Endothelial cell of umbilical vein (primary cell): ENCODE data around the gene DNAJC4. TPM values are rescaled to one million over a fixed set of nuclear protein-coding genes. Genes with fewer than 3 reads are reported as not detected.

Experiments used
- BruUV-seq: library from RNA; stranded (reverse); fragments of 400-500 nt; replicated peaks from 2 replicates; lab custom pipeline; 2021; lab: Mats Ljungman, UMichigan
- CTCF ChIA-PET: fragments of 300-600, 350-600 bp; sonication (Branson Sonifier 250); formaldehyde crosslinking; loops from one replicate; lab custom pipeline; 2021; ENCODE audit warnings: antibody characterized with exemption, inconsistent platforms; lab: Charles Lee
- POLR2A ChIA-PET: fragments of 300-600, 350-600 bp; sonication (Branson Sonifier 250); formaldehyde crosslinking; loops from one replicate; lab custom pipeline; 2021; ENCODE audit warnings: antibody characterized with exemption, inconsistent platforms; lab: Charles Lee
- DNase-seq: peaks from one replicate; pipeline ENCODE4 v3.0.0-alpha.2; 2011; ENCODE audit warnings: low read depth, low spot score
- FAIRE-seq: peaks from 2 replicates; lab custom pipeline; 2011; peaks lifted over from hg19 to GRCh38; lab: Jason Lieb, UNC
- H2AFZ ChIP-seq: 2 replicates; pipeline ENCODE4 v1.6.0; 2012; ENCODE audit warnings: low read depth, low read length, control low read depth, inconsistent platforms
- H3K27ac ChIP-seq: 2 replicates; pipeline ENCODE4 v1.5.1; 2011; ENCODE audit warnings: low read depth, mild to moderate bottlenecking, control low read depth, low read length, moderate library complexity; ENCODE audit not compliant: insufficient read depth
- H3K27me3 ChIP-seq, 2 experiments: 2 replicates each; pipeline versions ENCODE4 v1.6.0 to v1.6.1; 2011; ENCODE audit warnings: low read length in 2 of 2, mixed read lengths in 1 of 2; ENCODE audit not compliant: control insufficient read depth in 2 of 2, insufficient read depth in 2 of 2
- H3K36me3 ChIP-seq, 2 experiments: 2 replicates in 1 of 2; 3 replicates in 1 of 2; pipeline ENCODE4 v1.5.1; 2011; ENCODE audit warnings: low read length in 2 of 2, mild to moderate bottlenecking in 1 of 2, moderate library complexity in 1 of 2; ENCODE audit not compliant: control insufficient read depth in 2 of 2, insufficient read depth in 2 of 2; ENCODE audit errors: extremely low read depth in 1 of 2
- H3K4me1 ChIP-seq: 3 replicates; pipeline ENCODE4 v1.5.1; 2011; ENCODE audit warnings: mild to moderate bottlenecking, low read length; ENCODE audit not compliant: control insufficient read depth, insufficient read depth; ENCODE audit errors: extremely low read depth
- H3K4me2 ChIP-seq: 2 replicates; pipeline ENCODE4 v1.6.1; 2011; ENCODE audit warnings: low read length, control low read depth, mixed read lengths; ENCODE audit not compliant: insufficient read depth
- H3K4me3 ChIP-seq, 3 experiments: fragments of 200-600 bp in 1 of 3; sonication (generic), shearing (Covaris generic) in 1 of 3; replicated peaks in 1 of 3; 2 replicates each; pipeline ENCODE4 v1.5.1; 2011 to 2016; ENCODE audit warnings: control low read depth in 3 of 3, low read length in 3 of 3, mild to moderate bottlenecking in 2 of 3, inconsistent platforms in 1 of 3, low read depth in 1 of 3, moderate library complexity in 1 of 3; ENCODE audit not compliant: insufficient read depth in 1 of 3
- H3K79me2 ChIP-seq: 2 replicates; pipeline ENCODE4 v1.6.0; 2012; ENCODE audit warnings: low read length, inconsistent platforms; ENCODE audit not compliant: control insufficient read depth, insufficient read depth
- H3K9ac ChIP-seq: replicated peaks from 2 replicates; pipeline ENCODE3; 2011; ENCODE audit warnings: low read length, control low read depth; ENCODE audit not compliant: insufficient read depth; ENCODE audit errors: extremely low read depth
- H3K9me1 ChIP-seq: replicated peaks from 3 replicates; pipeline ENCODE4 v1.6.0; 2011; ENCODE audit warnings: mild to moderate bottlenecking, low read length; ENCODE audit not compliant: control insufficient read depth, insufficient read depth; ENCODE audit errors: extremely low read depth
- H3K9me3 ChIP-seq: replicated peaks from 2 replicates; pipeline ENCODE4 v1.5.1; 2012; ENCODE audit warnings: low read length, inconsistent platforms; ENCODE audit not compliant: control insufficient read depth, insufficient read depth
- H4K20me1 ChIP-seq: replicated peaks from 2 replicates; pipeline ENCODE3; 2011; ENCODE audit warnings: mild to moderate bottlenecking, low read length; ENCODE audit not compliant: control insufficient read depth, insufficient read depth; ENCODE audit errors: extremely low read depth
- CTCF ChIP-seq, 2 donors: IDR thresholded peaks; 1 replicate in 1 of 2; 2 replicates in 1 of 2; pipeline ENCODE4 v1.5.1; 2011; ENCODE audit warnings: low read length in 2 of 2, mild to moderate bottlenecking in 2 of 2, moderate library complexity in 2 of 2, control low read depth in 1 of 2, inconsistent platforms in 1 of 2, low read depth in 1 of 2; ENCODE audit not compliant: insufficient read depth in 1 of 2; ENCODE audit errors: extremely low read depth in 1 of 2
- EZH2 ChIP-seq: IDR thresholded peaks from 2 replicates; pipeline ENCODE4 v1.6.1; 2012; ENCODE audit warnings: borderline replicate concordance, low read depth, mild to moderate bottlenecking, moderate library complexity, low read length, inconsistent platforms; ENCODE audit not compliant: severe bottlenecking
- FOS ChIP-seq: IDR thresholded peaks from 2 replicates; pipeline ENCODE4 v1.6.1; 2011; ENCODE audit warnings: mild to moderate bottlenecking, low read length, moderate library complexity, borderline replicate concordance; ENCODE audit not compliant: insufficient read depth
- GATA2 ChIP-seq: IDR thresholded peaks from 2 replicates; pipeline ENCODE4 v1.7.0; 2011; ENCODE audit warnings: low read depth, mild to moderate bottlenecking, moderate library complexity, mixed read lengths, low read length; ENCODE audit not compliant: insufficient read length, insufficient read depth
- JUN ChIP-seq: IDR thresholded peaks from 2 replicates; pipeline ENCODE4 v1.6.1; 2011; ENCODE audit warnings: borderline replicate concordance, low read depth; ENCODE audit not compliant: insufficient read length, insufficient read depth
- MAX ChIP-seq: IDR thresholded peaks from 2 replicates; pipeline ENCODE4 v1.6.1; 2011; ENCODE audit not compliant: insufficient read depth, insufficient read length
- MYC ChIP-seq: IDR thresholded peaks from one replicate; pipeline ENCODE4 v1.6.1; 2011; ENCODE audit warnings: mild to moderate bottlenecking, low read depth, low read length
- POLR2A ChIP-seq: IDR thresholded peaks from 2 replicates; pipeline ENCODE4 v1.6.1; 2012; ENCODE audit warnings: low read depth, mild to moderate bottlenecking, control low read depth, low read length
- POLR2AphosphoS5 ChIP-seq: IDR thresholded peaks from 2 replicates; pipeline ENCODE4 v1.6.1; 2012; ENCODE audit warnings: low read depth, mild to moderate bottlenecking, control low read depth, low read length, moderate library complexity; ENCODE audit not compliant: insufficient read depth
- dilution Hi-C: fragments of 300-500 bp; cut with MboI; formaldehyde crosslinking; loops from one replicate; pipeline ENCODE4 v1.15.0; 2019; ENCODE audit warnings: low sequenced_read_pairs; ENCODE audit not compliant: extremely low pct_ligation_motif_present
- intact Hi-C: fragments of 100-400 bp; cut with micrococcal nuclease; formaldehyde crosslinking; loops from one replicate; pipeline ENCODE4 v1.10.0; 2022
- polyA plus RNA-seq, 4 experiments: library from polyadenylated mRNA; depleted of rRNA in 3 of 4; stranded (reverse) in 3 of 4; unstranded in 1 of 4; fragments of >200 nt; gene quantifications; 2 replicates each; pipeline versions ENCODE4 v1.2.1 to v1.2.3, GENCODE V29; 2011 to 2012; ENCODE audit warnings: missing spikeins in 1 of 4
- total RNA-seq: library from RNA; stranded (reverse); gene quantifications from 2 replicates; pipeline ENCODE4 v1.2.3, GENCODE V29; 2021

Gene DNAJC4
- total and polyA plus RNA-seq, 2 donors (not counting 3 experiments of a cell fraction or from before 2014, with no cell fraction given): 23.5 to 41.2 TPM

- H4K20me1 ChIP-seq: no peaks in the 10 kb centered on the region
- peak overlapping the region; percentile 91 for H3K27ac ChIP-seq
- peak; percentile 76 for DNase-seq
- no peaks in the 10 kb centered on the region for H3K27me3 ChIP-seq
- FAIRE-seq: peak; percentile 98
- H3K9me3 ChIP-seq: no peaks in the 10 kb centered on the region
- CTCF ChIA-PET: interaction anchor here (0.9 to 11.5 kb wide), 13 partner anchors 9 to 146 kb away, joined by 3 to 413 read pairs (median 9); partner anchors contain the start of genes CATSPERZ, DNAJC4, ESRRA and NUDT22
- POLR2A ChIA-PET: interaction anchor here (0.5 to 1.6 kb wide), 4 partner anchors 11 to 60 kb away, joined by 3 to 12 read pairs (median 5); partner anchors contain the start of genes NUDT22, STIP1 and TRPT1
- H3K36me3 ChIP-seq: peaks cover 8 to 23% of the 10 kb centered on the region in 2 experiments
- BruUV-seq: no TSS peak
- H3K4me3 ChIP-seq: peak overlapping the region; percentile 6 to 42 (median 18)
- dilution Hi-C loops (no loop called here), intact Hi-C loops (loop anchor here (1.0 kb wide), 4 partner anchors 19 to 34 kb away; partner anchors contain the start of genes DNAJC4, FKBP2, NUDT22 and STIP1)
- TF ChIP-seq CTCF (IDR thresholded peaks at IDR 0.05; ENCODE audit: extremely low read depth in 1 of 2, insufficient read depth in 1 of 2, low read depth in 1 of 2, low read length in 2 of 2): no peak
- TF ChIP-seq GATA2: peak; percentile 59
- peak; percentile 39 for TF ChIP-seq MYC
- TF ChIP-seq JUN: peak; percentile 37
- TF ChIP-seq FOS: peak; percentile 57
- peak; percentile 74 for TF ChIP-seq POLR2AphosphoS5
- peak; percentile 68 for TF ChIP-seq POLR2A
- TF ChIP-seq EZH2: no peak
- TF ChIP-seq MAX: no peak
- peaks cover 34% of the 10 kb centered on the region for H3K4me1 ChIP-seq
- no peaks in the 10 kb centered on the region for H3K9me1 ChIP-seq
- H3K4me2 ChIP-seq: peak overlapping the region; percentile 75
- peaks cover 12% of the 10 kb centered on the region for H3K79me2 ChIP-seq
- peak overlapping the region; percentile 71 for H3K9ac ChIP-seq
- no peak overlapping the region for H2AFZ ChIP-seq
Measured at GRCh38 chr11:64207256-64208085, 22.9 kb upstream of the DNAJC4 start.
